Retina (tissue), 1 donor: ENCODE measurements around the gene SERPINA3.
"Not testable (repeated sequence)": the region's sequence is repeated elsewhere in the genome, so short reads cannot be mapped to it uniquely, and the experiment has no call there.

Source experiments
- DNase-seq: peaks from one replicate; pipeline ENCODE4 v3.0.0-alpha.2; 2016

The SERPINA3 gene

DNA sequence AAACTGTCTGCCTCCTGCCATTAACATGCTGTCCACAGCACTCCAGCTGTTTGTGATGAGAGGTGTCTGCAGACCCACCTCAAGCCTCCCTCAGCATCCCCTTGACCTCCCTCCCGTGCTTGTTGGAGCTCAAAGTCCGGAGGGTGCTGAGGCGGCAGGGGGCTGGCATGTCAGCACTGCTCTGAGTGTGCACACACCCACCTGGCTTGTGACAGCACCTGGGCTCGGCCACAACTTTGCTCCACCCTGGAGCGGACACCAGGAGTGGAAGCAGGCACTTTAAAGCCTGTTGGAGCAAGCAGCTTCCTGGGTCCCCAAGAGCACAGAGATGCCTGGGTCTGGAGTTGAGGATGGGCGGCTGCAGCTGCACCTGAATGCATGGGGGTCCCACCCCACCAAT is 20.9 kb downstream of the SERPINA3 start:
- no peak for DNase-seq

DNA sequence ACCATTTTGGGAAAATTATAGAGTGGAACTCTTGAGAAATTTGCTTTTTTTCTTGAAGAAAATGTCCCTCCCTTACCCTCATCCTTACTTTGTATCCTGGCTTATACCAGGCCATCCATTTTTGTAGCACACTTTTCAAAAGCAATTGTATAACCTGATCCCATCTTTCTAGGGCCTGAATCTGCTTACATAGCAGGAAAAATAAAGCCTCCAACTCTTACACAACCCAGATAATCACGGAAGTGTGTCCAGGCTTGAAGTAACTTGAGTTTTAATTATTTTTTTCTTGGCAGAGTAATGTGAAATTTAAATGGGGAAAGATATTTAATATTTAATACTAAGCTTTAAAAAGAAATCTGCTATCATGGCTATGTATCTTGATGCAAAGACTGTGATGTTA is 23.0 kb downstream of the SERPINA3 start:
- no peak for DNase-seq

- no peak for DNase-seq
Measured at GRCh38 chr14:94636744-94637412, 24.7 kb downstream of the SERPINA3 start.

- DNase-seq, result not testable (repeated sequence)
Measured at GRCh38 chr14:94637814-94638213, 25.6 kb downstream of the SERPINA3 start.

DNA sequence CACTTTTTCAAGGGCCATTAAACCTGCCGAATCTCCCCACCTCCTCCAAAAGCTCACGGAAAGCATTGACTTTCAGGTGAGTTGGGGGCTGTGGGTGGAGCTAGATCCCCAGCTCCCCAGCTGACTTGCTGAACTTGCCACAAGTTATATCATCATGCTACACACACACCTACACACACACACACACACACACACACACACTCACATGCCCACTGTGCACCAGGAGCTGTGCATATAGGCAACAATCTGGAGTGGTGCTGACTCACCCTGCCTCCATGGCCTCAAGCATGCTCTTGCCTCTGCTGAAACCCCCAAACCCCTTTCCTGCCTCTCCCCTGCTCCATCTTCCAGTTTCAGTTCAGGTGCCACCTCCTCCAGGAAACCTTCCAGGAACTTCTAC is 26.1 kb downstream of the SERPINA3 start:
- no peak for DNase-seq

- no peak for DNase-seq
Measured at GRCh38 chr14:94638961-94639817, 27.0 kb downstream of the SERPINA3 start.

GRCh38 chr14:94640721-94641631 is 28.8 kb downstream of the SERPINA3 start:
- no peak for DNase-seq

- DNase-seq, result no peak
Measured at GRCh38 chr14:94641632-94641955, 29.4 kb downstream of the SERPINA3 start.

- DNase-seq, result no peak
Measured at GRCh38 chr14:94643316-94644101, 31.3 kb downstream of the SERPINA3 start.

DNA sequence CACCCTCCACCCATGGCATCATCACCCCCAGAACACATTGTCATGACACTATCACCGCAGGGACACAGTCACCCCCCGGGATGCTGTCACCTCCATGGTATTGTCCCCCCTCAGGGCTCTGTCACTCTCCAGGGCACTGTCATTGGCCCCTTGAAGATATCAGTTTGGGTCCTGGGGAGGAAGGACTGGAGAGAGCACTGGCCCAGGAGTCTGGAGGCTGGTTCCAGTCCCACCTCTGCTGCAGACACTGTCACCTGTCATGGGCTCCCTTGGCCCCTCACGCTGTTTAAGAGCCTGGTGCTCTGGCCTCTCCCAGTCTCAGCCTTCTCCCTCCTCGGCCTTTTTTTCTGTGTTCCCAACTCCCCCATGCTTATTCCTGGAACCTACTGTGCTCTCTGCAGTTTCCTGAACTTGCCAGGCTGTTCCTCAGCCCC is 31.9 kb downstream of the SERPINA3 start:
- no peak for DNase-seq

GRCh38 chr14:94646066-94646465 is 33.9 kb downstream of the SERPINA3 start:
- no peak for DNase-seq

- DNase-seq, result no peak
Measured at GRCh38 chr14:94646481-94646880, 34.3 kb downstream of the SERPINA3 start.

DNA sequence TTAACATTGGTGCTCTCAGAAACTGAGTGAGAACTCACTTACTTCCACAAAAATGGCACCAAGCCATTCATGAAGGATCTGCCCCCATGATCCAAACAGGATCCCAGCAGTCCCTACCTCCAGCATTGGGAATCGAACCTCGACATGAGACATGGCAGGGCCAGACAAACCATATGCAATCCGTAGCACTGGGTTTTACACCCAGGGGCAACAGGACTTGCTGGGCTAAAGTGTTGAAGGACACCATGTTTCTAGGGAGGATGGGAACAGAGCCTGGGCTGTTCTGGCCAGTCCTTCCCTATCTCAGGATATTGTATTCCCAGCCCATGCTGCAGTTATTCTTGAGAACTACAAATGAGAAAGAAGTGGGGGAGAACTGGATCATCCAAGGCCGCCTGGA is 36.6 kb downstream of the SERPINA3 start:
- no peak for DNase-seq

DNA sequence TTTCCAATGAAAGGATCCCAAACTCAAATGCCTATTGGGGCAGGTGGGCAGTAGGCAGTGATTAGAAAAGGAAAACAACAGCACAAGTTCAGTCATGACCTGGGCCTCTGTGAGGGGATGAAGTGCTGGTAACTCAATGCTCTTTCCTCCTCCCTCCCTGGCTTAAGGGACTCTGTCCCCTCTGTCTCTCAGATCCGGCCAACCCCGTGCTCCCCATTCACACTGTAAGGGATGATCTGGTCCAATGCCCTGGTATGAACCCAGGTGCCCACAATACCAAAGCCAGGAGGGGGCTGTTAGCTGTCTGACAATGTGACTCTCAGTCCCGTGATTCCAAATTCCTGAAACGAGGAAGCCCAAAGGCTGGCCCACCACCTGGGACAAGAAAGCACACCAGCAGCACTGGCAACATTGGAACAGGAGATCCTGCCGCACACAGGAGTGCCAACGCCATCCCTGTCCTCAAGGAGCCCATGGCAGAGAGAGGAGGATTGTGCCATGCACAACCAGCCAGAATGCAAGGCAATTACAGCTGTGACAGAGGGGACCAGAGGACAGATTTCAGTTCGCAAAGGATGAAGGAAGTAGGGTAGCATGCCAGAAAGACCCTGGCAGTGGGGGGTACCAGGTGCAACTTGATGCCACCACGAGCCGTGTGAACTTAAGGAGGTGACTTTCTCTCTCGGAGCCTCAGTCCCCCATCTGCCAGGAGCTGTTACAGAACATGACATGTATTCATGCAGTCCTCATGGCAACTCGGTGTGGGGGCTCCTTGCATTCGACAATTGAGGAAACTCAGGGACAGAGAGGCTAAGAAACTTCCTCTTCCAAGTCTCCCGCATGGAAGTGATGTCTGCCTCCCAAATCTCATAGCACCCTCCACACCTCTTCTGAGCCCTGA is 37.6 kb downstream of the SERPINA3 start:
- no peak for DNase-seq

GRCh38 chr14:94650444-94650775 is 38.2 kb downstream of the SERPINA3 start:
- DNase-seq, result no peak

GRCh38 chr14:94650806-94651805 is 38.9 kb downstream of the SERPINA3 start:
- DNase-seq, result peak; percentile 21

DNA sequence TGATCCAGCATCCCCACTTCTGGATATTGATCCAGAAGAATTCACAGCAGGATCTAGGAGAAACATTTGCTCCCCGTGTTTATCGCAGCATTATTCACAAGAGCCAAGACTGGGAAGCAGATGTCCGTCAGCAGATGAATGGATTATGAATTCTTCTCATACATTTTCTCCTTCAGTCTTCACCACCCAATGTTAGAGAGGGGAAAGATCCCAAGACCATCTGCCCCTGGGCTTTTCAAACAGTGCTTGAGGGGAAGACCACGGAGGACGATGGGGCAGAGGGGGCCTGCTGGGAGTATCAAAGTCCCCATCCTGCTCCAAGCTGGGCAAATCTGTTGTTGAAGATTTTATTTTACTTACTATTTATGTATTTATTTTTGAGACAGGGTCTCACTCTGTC is 41.1 kb downstream of the SERPINA3 start:
- DNase-seq, result no peak

DNA sequence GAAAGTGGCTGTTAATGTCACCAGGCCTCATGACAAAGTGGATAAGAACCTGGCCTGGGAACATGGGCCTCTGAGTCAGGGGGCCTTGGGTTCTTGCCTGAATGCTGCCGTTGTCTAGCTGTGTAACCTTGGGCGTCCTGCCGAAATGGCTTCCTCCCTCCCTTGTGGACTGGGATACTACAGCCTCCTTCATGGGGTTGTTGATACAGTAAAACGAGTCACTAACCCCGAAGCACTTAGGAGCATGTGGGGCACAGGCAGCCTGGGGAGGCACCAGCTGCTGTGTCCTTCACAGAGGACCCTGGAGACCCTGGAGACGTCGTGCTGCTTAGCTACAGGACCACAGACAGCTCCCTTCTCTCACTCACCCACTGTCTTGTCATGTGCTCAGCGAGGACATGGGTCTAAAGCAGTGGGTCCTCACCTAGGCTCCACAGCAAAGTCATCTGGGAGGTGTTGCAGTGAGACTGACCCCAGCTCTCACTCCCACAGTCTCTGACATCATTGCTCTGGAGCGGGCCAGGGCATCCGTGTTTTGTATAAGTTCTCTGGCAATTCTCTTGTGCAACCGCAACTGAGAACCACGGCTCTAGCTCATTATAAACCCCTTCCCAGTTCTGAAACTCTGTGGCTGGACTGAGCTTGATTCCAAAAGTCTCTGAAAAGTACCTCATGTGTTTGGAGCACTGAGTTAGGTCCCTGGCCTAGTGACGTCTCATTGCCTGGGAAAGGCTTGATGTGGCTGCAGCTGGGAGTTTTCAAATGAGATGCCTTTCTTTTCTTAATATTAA is 42.1 kb downstream of the SERPINA3 start:
- peak; percentile 35 for DNase-seq

GRCh38 chr14:94655169-94655710 is 43.0 kb downstream of the SERPINA3 start:
- no peak for DNase-seq
